Calu3 (cell line): ENCODE results near the gene UNG. TPM values are rescaled to one million over a fixed set of nuclear protein-coding genes. Genes with fewer than 3 reads are reported as not detected.

Experiments
- BruUV-seq: library from RNA; stranded (reverse); fragments of 400-500 nt; replicated peaks from 2 replicates; lab custom pipeline; 2021; lab: Mats Ljungman, UMichigan
- CTCF ChIA-PET: fragments of 300-600 bp; sonication (Branson Sonifier 250); formaldehyde crosslinking; loops from one replicate; lab custom pipeline; 2022; ENCODE audit warnings: antibody characterized with exemption; lab: Charles Lee
- DNase-seq: peaks from one replicate; pipeline ENCODE4 v3.0.0; 2022
- H3K27ac Mint-ChIP-seq: one replicate; pipeline ENCODE4 v1.8.0; 2022; ENCODE audit warnings: mixed read lengths; ENCODE audit not compliant: unreplicated experiment
- H3K27me3 Mint-ChIP-seq: one replicate; pipeline ENCODE4 v1.8.0; 2022; ENCODE audit warnings: mixed read lengths; ENCODE audit not compliant: unreplicated experiment
- H3K36me3 Mint-ChIP-seq: one replicate; pipeline ENCODE4 v1.8.0; 2022; ENCODE audit warnings: mild to moderate bottlenecking, moderate library complexity, mixed read lengths; ENCODE audit not compliant: insufficient read depth, unreplicated experiment
- H3K4me1 Mint-ChIP-seq: one replicate; pipeline ENCODE4 v1.8.0; 2022; ENCODE audit warnings: mild to moderate bottlenecking, low read depth, mixed read lengths; ENCODE audit not compliant: unreplicated experiment
- H3K4me3 Mint-ChIP-seq: one replicate; pipeline ENCODE4 v1.8.0; 2022; ENCODE audit warnings: mild to moderate bottlenecking, low read depth, moderate library complexity, mixed read lengths; ENCODE audit not compliant: unreplicated experiment
- H3K9me3 Mint-ChIP-seq: one replicate; pipeline ENCODE4 v1.8.0; 2022; ENCODE audit warnings: low read depth, mixed read lengths; ENCODE audit not compliant: unreplicated experiment
- CTCF ChIP-seq: fragments of 200-600 bp; IDR thresholded peaks from one replicate; pipeline ENCODE4 v1.8.0; 2022; ENCODE audit warnings: antibody characterized with exemption; ENCODE audit not compliant: unreplicated experiment
- intact Hi-C: fragments of 100-400 bp; cut with micrococcal nuclease; formaldehyde crosslinking; loops from one replicate; pipeline ENCODE4 v1.10.0; 2022; ENCODE audit not compliant: unreplicated experiment
- total RNA-seq: library from RNA; stranded (reverse); gene quantifications from 2 replicates; pipeline ENCODE4 v1.2.3, GENCODE V29; 2022

The UNG gene
- total RNA-seq, 1 experiment from 2014 or later = 79.2 TPM

- Mint-ChIP-seq H3K9me3 (no peaks in the 10 kb centered on the region), H3K4me1 (peaks cover 16% of the 10 kb centered on the region), H3K27ac (peak overlapping the region; percentile 50), H3K4me3 (peak overlapping the region; percentile 69), H3K36me3 (peaks cover 20% of the 10 kb centered on the region), H3K27me3 (no peaks in the 10 kb centered on the region)
- peak; percentile 64 for DNase-seq
- no peak for TF ChIP-seq CTCF
- CTCF ChIA-PET = interaction anchor here (0.5 to 1.5 kb wide), 2 partner anchors 274 to 929 kb away, joined by 3 to 16 read pairs; no protein-coding TSS in a partner anchor
- no TSS peak for BruUV-seq
- intact Hi-C loops = no loop called here
These were observed 13.6 kb downstream of the UNG start for GRCh38 chr12:109110988-109111495.

GRCh38 chr12:109112720-109113465 is 15.5 kb downstream of the UNG start:
- DNase-seq = no peak
- no TSS peak for BruUV-seq
- CTCF ChIA-PET = interaction anchor here (0.7 to 1.5 kb wide), 2 partner anchors 41 to 272 kb away, joined by 3 to 16 read pairs; no protein-coding TSS in a partner anchor
- H3K27ac Mint-ChIP-seq = no peak overlapping the region
- H3K4me1 Mint-ChIP-seq = peaks cover 17% of the 10 kb centered on the region
- H3K4me3 Mint-ChIP-seq = no peak overlapping the region
- H3K36me3 Mint-ChIP-seq = peaks cover 12% of the 10 kb centered on the region
- no peaks in the 10 kb centered on the region for H3K9me3 Mint-ChIP-seq
- intact Hi-C loops = loop anchor here (2.0 kb wide), 1 partner anchor 272 kb away; no protein-coding TSS in a partner anchor
- H3K27me3 Mint-ChIP-seq = no peaks in the 10 kb centered on the region
- TF ChIP-seq CTCF = no peak

GRCh38 chr12:109113661-109114321 is 16.4 kb downstream of the UNG start:
- Mint-ChIP-seq H3K9me3 (no peaks in the 10 kb centered on the region), H3K27me3 (no peaks in the 10 kb centered on the region), H3K4me1 (peaks cover 17% of the 10 kb centered on the region), H3K36me3 (peaks cover 9% of the 10 kb centered on the region), H3K27ac (no peak overlapping the region), H3K4me3 (no peak overlapping the region)
- no peak for DNase-seq
- CTCF ChIA-PET = no interaction called here
- BruUV-seq = no TSS peak
- no peak for TF ChIP-seq CTCF
- intact Hi-C loops = loop anchor here (2.0 kb wide), 1 partner anchor 271 kb away; no protein-coding TSS in a partner anchor

GRCh38 chr12:109114644-109115043 is 17.2 kb downstream of the UNG start:
- no peak overlapping the region for H3K27ac Mint-ChIP-seq
- intact Hi-C loops = no loop called here
- CTCF ChIA-PET = no interaction called here
- no peaks in the 10 kb centered on the region for H3K9me3 Mint-ChIP-seq
- H3K27me3 Mint-ChIP-seq = no peaks in the 10 kb centered on the region
- no peak overlapping the region for H3K4me3 Mint-ChIP-seq
- H3K4me1 Mint-ChIP-seq = peaks cover 17% of the 10 kb centered on the region
- H3K36me3 Mint-ChIP-seq = peaks cover 9% of the 10 kb centered on the region
- no peak for TF ChIP-seq CTCF
- DNase-seq = no peak
- no TSS peak for BruUV-seq
